ENCODE results near the gene LGALS14. TPM values are rescaled to one million over a fixed set of nuclear protein-coding genes. Genes with fewer than 3 reads are reported as not detected.

The LGALS14 gene
- total RNA-seq, 1 experiment from 2014 or later, result not detected

DNA sequence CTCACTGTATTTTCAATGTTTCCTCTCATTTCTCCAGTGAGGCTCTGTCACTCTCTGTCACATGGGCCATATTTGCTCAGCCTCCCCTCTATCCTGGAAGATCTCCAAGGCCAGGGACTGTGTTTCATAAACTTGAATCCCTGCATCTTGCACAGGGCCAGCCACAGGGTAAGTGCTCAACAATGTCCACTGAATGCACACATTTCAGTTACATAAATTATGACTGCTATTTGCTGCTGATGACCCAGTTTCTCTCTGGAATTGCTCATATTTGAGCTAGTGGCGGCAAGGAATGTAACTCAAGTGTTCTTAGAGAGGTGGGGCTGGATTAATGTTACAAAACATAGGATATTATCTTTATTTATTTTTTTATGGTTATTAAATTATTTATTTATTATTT is 27.4 kb downstream of the LGALS14 start:
- CTCF ChIA-PET, result interaction anchor here (0.9 kb wide), 1 partner anchor 11 kb away, joined by 3 read pairs; no protein-coding TSS in a partner anchor
- no peaks in the 10 kb centered on the region for H3K36me3 Mint-ChIP-seq (ENCODE audit: insufficient read depth, unreplicated experiment)
- DNase-seq (ENCODE audit: unreplicated experiment), result no peak
- H3K4me1 Mint-ChIP-seq (ENCODE audit: insufficient read depth, unreplicated experiment), result no peaks in the 10 kb centered on the region
- TF ChIP-seq, protein P1, sequence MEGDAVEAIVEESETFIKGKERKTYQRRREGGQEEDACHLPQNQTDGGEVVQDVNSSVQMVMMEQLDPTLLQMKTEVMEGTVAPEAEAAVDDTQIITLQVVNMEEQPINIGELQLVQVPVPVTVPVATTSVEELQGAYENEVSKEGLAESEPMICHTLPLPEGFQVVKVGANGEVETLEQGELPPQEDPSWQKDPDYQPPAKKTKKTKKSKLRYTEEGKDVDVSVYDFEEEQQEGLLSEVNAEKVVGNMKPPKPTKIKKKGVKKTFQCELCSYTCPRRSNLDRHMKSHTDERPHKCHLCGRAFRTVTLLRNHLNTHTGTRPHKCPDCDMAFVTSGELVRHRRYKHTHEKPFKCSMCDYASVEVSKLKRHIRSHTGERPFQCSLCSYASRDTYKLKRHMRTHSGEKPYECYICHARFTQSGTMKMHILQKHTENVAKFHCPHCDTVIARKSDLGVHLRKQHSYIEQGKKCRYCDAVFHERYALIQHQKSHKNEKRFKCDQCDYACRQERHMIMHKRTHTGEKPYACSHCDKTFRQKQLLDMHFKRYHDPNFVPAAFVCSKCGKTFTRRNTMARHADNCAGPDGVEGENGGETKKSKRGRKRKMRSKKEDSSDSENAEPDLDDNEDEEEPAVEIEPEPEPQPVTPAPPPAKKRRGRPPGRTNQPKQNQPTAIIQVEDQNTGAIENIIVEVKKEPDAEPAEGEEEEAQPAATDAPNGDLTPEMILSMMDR (IDR thresholded peaks at IDR 0.05; ENCODE audit: unreplicated experiment), result no peak
- peaks cover 64% of the 10 kb centered on the region for H3K27me3 Mint-ChIP-seq (ENCODE audit: insufficient read depth, unreplicated experiment)
- POLR2A ChIA-PET, result no interaction called here
- no peak overlapping the region for H3K27ac Mint-ChIP-seq (ENCODE audit: low read depth, unreplicated experiment)
- no peak overlapping the region for H3K4me3 Mint-ChIP-seq (ENCODE audit: unreplicated experiment)
- BruUV-seq (replicated peaks), result no TSS peak
- intact Hi-C loops (cut with micrococcal nuclease), result no loop called here
- no peaks in the 10 kb centered on the region for H3K9me3 Mint-ChIP-seq (ENCODE audit: unreplicated experiment)

GRCh38 chr19:39733841-39734240 is 29.6 kb downstream of the LGALS14 start:
- no peak for DNase-seq (ENCODE audit: unreplicated experiment)
- no peaks in the 10 kb centered on the region for H3K4me1 Mint-ChIP-seq (ENCODE audit: insufficient read depth, unreplicated experiment)
- H3K27me3 Mint-ChIP-seq (ENCODE audit: insufficient read depth, unreplicated experiment), result peaks cover 62% of the 10 kb centered on the region
- H3K27ac Mint-ChIP-seq (ENCODE audit: low read depth, unreplicated experiment), result no peak overlapping the region
- no peaks in the 10 kb centered on the region for H3K9me3 Mint-ChIP-seq (ENCODE audit: unreplicated experiment)
- ChIA-PET CTCF (interaction anchor here (1.1 to 1.3 kb wide), 2 partner anchors 11 to 36 kb away, joined by 3 to 4 read pairs; no protein-coding TSS in a partner anchor), POLR2A (no interaction called here)
- TF ChIP-seq, protein P1 (IDR thresholded peaks at IDR 0.05; ENCODE audit: unreplicated experiment), result no peak
- intact Hi-C loops (cut with micrococcal nuclease), result no loop called here
- BruUV-seq (replicated peaks), result no TSS peak
- H3K4me3 Mint-ChIP-seq (ENCODE audit: unreplicated experiment), result no peak overlapping the region
- no peaks in the 10 kb centered on the region for H3K36me3 Mint-ChIP-seq (ENCODE audit: insufficient read depth, unreplicated experiment)

- no peak for DNase-seq (ENCODE audit: unreplicated experiment)
- intact Hi-C loops (cut with micrococcal nuclease), result no loop called here
- H3K9me3 Mint-ChIP-seq (ENCODE audit: unreplicated experiment), result no peaks in the 10 kb centered on the region
- H3K27me3 Mint-ChIP-seq (ENCODE audit: insufficient read depth, unreplicated experiment), result peaks cover 62% of the 10 kb centered on the region
- H3K27ac Mint-ChIP-seq (ENCODE audit: low read depth, unreplicated experiment), result no peak overlapping the region
- no peaks in the 10 kb centered on the region for H3K36me3 Mint-ChIP-seq (ENCODE audit: insufficient read depth, unreplicated experiment)
- TF ChIP-seq, protein P1 (IDR thresholded peaks at IDR 0.05; ENCODE audit: unreplicated experiment), result no peak
- POLR2A ChIA-PET, result interaction anchor here (0.6 kb wide), 1 partner anchor 396 kb away, joined by 4 read pairs; no protein-coding TSS in a partner anchor
- no peaks in the 10 kb centered on the region for H3K4me1 Mint-ChIP-seq (ENCODE audit: insufficient read depth, unreplicated experiment)
- CTCF ChIA-PET, result no interaction called here
- H3K4me3 Mint-ChIP-seq (ENCODE audit: unreplicated experiment), result no peak overlapping the region
- no TSS peak for BruUV-seq (replicated peaks)
Measured at GRCh38 chr19:39735688-39736087, 31.4 kb downstream of the LGALS14 start.

DNA sequence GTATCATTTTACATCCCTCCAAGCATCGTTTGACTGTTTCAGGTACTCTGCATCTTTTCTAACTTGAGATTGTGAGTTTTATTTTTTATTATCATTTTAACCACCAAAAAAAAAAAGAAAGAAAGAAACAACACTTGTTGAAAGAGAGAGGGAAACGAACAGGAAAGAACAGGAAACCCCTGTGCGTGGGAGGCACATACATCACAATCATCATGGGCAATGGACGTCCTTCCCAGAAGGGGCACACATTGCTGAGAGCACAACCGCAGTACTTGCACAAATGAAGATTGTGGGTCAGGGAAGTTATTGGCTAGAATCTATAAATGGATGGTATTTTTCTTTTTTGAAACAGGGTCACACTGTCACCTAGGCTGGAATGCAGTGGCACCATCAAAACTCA is 31.8 kb downstream of the LGALS14 start:
- Mint-ChIP-seq H3K4me3 (ENCODE audit: unreplicated experiment) (no peak overlapping the region), H3K9me3 (ENCODE audit: unreplicated experiment) (no peaks in the 10 kb centered on the region), H3K27me3 (ENCODE audit: insufficient read depth, unreplicated experiment) (peaks cover 65% of the 10 kb centered on the region), H3K4me1 (ENCODE audit: insufficient read depth, unreplicated experiment) (no peaks in the 10 kb centered on the region), H3K27ac (ENCODE audit: low read depth, unreplicated experiment) (no peak overlapping the region), H3K36me3 (ENCODE audit: insufficient read depth, unreplicated experiment) (no peaks in the 10 kb centered on the region)
- no TSS peak for BruUV-seq (replicated peaks)
- DNase-seq (ENCODE audit: unreplicated experiment), result no peak
- ChIA-PET CTCF (no interaction called here), POLR2A (no interaction called here)
- intact Hi-C loops (cut with micrococcal nuclease), result no loop called here
- TF ChIP-seq, protein P1 (IDR thresholded peaks at IDR 0.05; ENCODE audit: unreplicated experiment), result no peak

Data from MCF 10A (cell line).